Smooth muscle cell (in vitro differentiated cells): Measurements from ENCODE around the gene SNRPA. TPM values are rescaled to one million over a fixed set of nuclear protein-coding genes. Genes with fewer than 3 reads are reported as not detected.

Experiments
- DNase-seq: peaks from one replicate; lab custom pipeline; 2025; ENCODE audit not compliant: unreplicated experiment; lab: John Stamatoyannopoulos, UW
- H2AFZ ChIP-seq: fragments of 200-600 bp; sonication (generic); 2 replicates; pipeline ENCODE4 v1.6.0; 2016; ENCODE audit warnings: antibody characterized with exemption, low read depth, mild to moderate bottlenecking
- H3F3A ChIP-seq: fragments of 200-600 bp; sonication (generic); 2 replicates; pipeline ENCODE4 v1.6.0; 2017; ENCODE audit warnings: antibody characterized with exemption, low read depth
- H3K27ac ChIP-seq: fragments of 200-600 bp; sonication (generic); 2 replicates; pipeline ENCODE4 v1.5.1; 2016; ENCODE audit warnings: low read depth, mild to moderate bottlenecking
- H3K27me3 ChIP-seq: fragments of 200-600 bp; sonication (generic); 2 replicates; pipeline ENCODE4 v1.6.1; 2016; ENCODE audit warnings: low read depth, mild to moderate bottlenecking
- H3K36me3 ChIP-seq: fragments of 200-600 bp; sonication (generic); 2 replicates; pipeline ENCODE4 v1.5.1; 2016; ENCODE audit warnings: low read depth
- H3K4me1 ChIP-seq: fragments of 200-600 bp; sonication (generic); 2 replicates; pipeline ENCODE4 v1.5.1; 2016; ENCODE audit warnings: low read depth
- H3K4me2 ChIP-seq: fragments of 200-600 bp; sonication (generic); 2 replicates; pipeline ENCODE4 v1.6.0; 2016; ENCODE audit warnings: mild to moderate bottlenecking
- H3K4me3 ChIP-seq: fragments of 200-600 bp; sonication (generic); 2 replicates; pipeline ENCODE4 v1.5.1; 2016; ENCODE audit warnings: mild to moderate bottlenecking
- H3K79me2 ChIP-seq: fragments of 200-600 bp; sonication (generic); 2 replicates; pipeline ENCODE4 v1.6.0; 2016; ENCODE audit warnings: low read depth, mild to moderate bottlenecking
- H3K9ac ChIP-seq: fragments of 200-600 bp; sonication (generic); 2 replicates; pipeline ENCODE4 v1.6.0; 2016; ENCODE audit warnings: low read depth
- H3K9me3 ChIP-seq: fragments of 200-600 bp; sonication (generic); replicated peaks from 2 replicates; pipeline ENCODE4 v1.5.1; 2016; ENCODE audit warnings: low read depth
- H4K20me1 ChIP-seq: fragments of 200-600 bp; sonication (generic); 2 replicates; pipeline ENCODE4 v1.6.0; 2016; ENCODE audit warnings: low read depth
- WGBS: methylation state at CpG from one replicate; pipeline ENCODE4 v1.1.7; 2016; ENCODE audit warnings: low lambda C conversion rate; 5-methylcytosine and 5-hydroxymethylcytosine counted together
- polyA plus RNA-seq: library from polyadenylated mRNA; unstranded; fragments of >200 nt; fragmentation: Nextera tagmentation; extraction: Ambion mirVana; gene quantifications from 2 replicates; pipeline ENCODE4 v1.2.1, GENCODE V29; 2016
- total RNA-seq: library from RNA; depleted of rRNA; stranded (reverse); fragments of >200 nt; gene quantifications from 2 replicates; pipeline ENCODE4 v1.2.3, GENCODE V29; 2014
- TF ChIP-seq, protein P1 (sequence below): fragments of 200-600 bp; sonication (generic); IDR thresholded peaks from 2 replicates; pipeline ENCODE4 v1.5.1; 2017; ENCODE audit warnings: borderline replicate concordance, mild to moderate bottlenecking, antibody characterized with exemption; ENCODE audit not compliant: insufficient read depth, poor library complexity, severe bottlenecking

The SNRPA gene
- total and polyA plus RNA-seq, 2 experiments from 2014 or later: 30.3 to 87.7 TPM

DNA sequence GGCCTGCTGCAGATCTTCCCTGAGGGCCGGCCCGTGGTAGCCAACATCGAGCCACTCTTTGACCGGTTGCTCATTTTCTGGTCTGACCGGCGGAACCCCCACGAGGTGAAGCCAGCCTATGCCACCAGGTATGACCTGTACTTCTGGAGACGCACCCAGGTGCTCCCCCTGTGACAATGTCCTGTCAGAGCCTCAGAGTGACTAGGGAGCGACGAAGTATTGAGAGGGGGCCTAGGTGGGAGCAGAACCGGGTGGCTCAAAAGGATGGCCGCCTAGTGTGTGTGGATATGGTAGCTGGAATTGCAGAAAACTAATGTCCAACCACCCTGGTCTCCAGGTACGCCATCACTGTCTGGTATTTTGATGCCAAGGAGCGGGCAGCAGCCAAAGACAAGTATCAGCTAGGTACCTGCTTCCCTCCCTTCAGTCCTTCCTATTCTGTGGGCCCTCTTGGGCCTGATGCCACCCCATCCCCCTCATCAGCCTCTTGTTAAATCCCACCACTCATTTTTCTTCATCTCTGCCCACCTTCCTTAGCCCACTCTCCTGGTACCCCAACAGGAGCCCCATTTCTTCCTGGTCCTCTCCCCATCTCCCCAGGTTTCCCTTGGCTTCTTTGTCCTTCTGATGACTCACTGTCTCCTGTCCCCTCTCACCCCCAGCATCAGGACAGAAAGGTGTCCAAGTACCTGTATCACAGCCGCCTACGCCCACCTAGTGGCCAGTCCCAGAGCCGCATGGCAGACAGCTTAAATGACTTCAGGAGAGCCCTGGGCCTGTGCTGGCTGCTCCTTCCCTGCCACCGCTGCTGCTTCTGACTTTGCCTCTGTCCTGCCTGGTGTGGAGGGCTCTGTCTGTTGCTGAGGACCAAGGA lies 56.4 kb downstream of the SNRPA start:
- H3K9me3 ChIP-seq: no peaks in the 10 kb centered on the region
- peaks cover 29% of the 10 kb centered on the region for H3F3A ChIP-seq
- no peak overlapping the region for H3K4me3 ChIP-seq
- TF ChIP-seq, protein P1, sequence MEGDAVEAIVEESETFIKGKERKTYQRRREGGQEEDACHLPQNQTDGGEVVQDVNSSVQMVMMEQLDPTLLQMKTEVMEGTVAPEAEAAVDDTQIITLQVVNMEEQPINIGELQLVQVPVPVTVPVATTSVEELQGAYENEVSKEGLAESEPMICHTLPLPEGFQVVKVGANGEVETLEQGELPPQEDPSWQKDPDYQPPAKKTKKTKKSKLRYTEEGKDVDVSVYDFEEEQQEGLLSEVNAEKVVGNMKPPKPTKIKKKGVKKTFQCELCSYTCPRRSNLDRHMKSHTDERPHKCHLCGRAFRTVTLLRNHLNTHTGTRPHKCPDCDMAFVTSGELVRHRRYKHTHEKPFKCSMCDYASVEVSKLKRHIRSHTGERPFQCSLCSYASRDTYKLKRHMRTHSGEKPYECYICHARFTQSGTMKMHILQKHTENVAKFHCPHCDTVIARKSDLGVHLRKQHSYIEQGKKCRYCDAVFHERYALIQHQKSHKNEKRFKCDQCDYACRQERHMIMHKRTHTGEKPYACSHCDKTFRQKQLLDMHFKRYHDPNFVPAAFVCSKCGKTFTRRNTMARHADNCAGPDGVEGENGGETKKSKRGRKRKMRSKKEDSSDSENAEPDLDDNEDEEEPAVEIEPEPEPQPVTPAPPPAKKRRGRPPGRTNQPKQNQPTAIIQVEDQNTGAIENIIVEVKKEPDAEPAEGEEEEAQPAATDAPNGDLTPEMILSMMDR: peak; percentile 28
- H3K4me2 ChIP-seq: no peak overlapping the region
- no peak overlapping the region for H2AFZ ChIP-seq
- H3K27ac ChIP-seq: peak overlapping the region; percentile 31
- 74% methylated on average over 18 of the region's 18 CpGs for WGBS
- H3K4me1 ChIP-seq: peaks cover 22% of the 10 kb centered on the region
- H4K20me1 ChIP-seq: peaks cover 74% of the 10 kb centered on the region
- H3K27me3 ChIP-seq: no peaks in the 10 kb centered on the region
- H3K36me3 ChIP-seq: no peaks in the 10 kb centered on the region
- no peak for DNase-seq
- H3K9ac ChIP-seq: no peak overlapping the region
- H3K79me2 ChIP-seq: peaks cover 35% of the 10 kb centered on the region

DNA sequence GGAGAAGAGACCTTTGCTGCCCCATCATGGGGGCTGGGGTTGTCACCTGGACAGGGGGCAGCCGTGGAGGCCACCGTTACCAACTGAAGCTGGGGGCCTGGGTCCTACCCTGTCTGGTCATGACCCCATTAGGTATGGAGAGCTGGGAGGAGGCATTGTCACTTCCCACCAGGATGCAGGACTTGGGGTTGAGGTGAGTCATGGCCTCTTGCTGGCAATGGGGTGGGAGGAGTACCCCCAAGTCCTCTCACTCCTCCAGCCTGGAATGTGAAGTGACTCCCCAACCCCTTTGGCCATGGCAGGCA lies 57.0 kb downstream of the SNRPA start:
- no peak overlapping the region for H3K4me3 ChIP-seq
- peaks cover 22% of the 10 kb centered on the region for H3K4me1 ChIP-seq
- no peaks in the 10 kb centered on the region for H3K36me3 ChIP-seq
- no peaks in the 10 kb centered on the region for H3K27me3 ChIP-seq
- no peak overlapping the region for H2AFZ ChIP-seq
- WGBS: 93% methylated on average over 2 of the region's 2 CpGs
- H3K9ac ChIP-seq: no peak overlapping the region
- TF ChIP-seq, protein P1: no peak
- H3K79me2 ChIP-seq: peaks cover 29% of the 10 kb centered on the region
- H4K20me1 ChIP-seq: peaks cover 68% of the 10 kb centered on the region
- H3K4me2 ChIP-seq: no peak overlapping the region
- no peaks in the 10 kb centered on the region for H3K9me3 ChIP-seq
- H3F3A ChIP-seq: peaks cover 29% of the 10 kb centered on the region
- H3K27ac ChIP-seq: no peak overlapping the region
- DNase-seq: no peak

DNA sequence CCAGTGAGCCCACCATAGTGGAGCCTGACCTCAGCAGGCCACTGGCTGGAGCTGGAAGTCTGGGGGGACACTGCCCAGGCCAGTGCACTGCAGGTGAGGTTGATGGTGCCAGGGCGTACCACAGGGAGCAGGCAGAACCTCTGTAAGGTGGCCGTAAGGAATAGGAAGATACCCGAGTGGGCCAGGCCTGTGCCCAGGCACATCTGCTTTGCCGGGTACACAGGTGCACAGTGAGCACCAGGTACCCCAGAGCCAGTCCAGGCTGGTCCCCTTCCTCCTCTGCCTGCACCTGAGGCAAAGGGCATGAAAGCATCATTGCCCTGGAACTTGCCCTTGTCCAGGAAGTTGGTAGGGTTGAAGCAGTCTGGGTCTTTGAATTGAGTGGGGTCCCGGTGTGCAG lies 57.5 kb downstream of the SNRPA start:
- Histone ChIP-seq H3K4me2 (no peak overlapping the region), H3K79me2 (peaks cover 24% of the 10 kb centered on the region), H3K4me1 (peaks cover 22% of the 10 kb centered on the region), H2AFZ (no peak overlapping the region), H3F3A (peaks cover 27% of the 10 kb centered on the region), H4K20me1 (peaks cover 63% of the 10 kb centered on the region), H3K27ac (no peak overlapping the region), H3K36me3 (no peaks in the 10 kb centered on the region), H3K9me3 (no peaks in the 10 kb centered on the region), H3K4me3 (no peak overlapping the region), H3K27me3 (no peaks in the 10 kb centered on the region), H3K9ac (no peak overlapping the region)
- 100% methylated on average over 5 of the region's 5 CpGs for WGBS
- no peak for DNase-seq
- TF ChIP-seq, protein P1: no peak
